Activated CD8-positive, alpha-beta memory T cell treated with anti-CD3 and anti-CD28 coated beads, Interleukin-2, amount 50 U/mL, for 1 hour (primary cell): ENCODE results near the gene ST8SIA6.

Source experiments
- DNase-seq: peaks from one replicate; pipeline ENCODE4 v3.0.0-alpha.2; 2020; ENCODE audit errors: extremely low read depth

Gene ST8SIA6

DNA sequence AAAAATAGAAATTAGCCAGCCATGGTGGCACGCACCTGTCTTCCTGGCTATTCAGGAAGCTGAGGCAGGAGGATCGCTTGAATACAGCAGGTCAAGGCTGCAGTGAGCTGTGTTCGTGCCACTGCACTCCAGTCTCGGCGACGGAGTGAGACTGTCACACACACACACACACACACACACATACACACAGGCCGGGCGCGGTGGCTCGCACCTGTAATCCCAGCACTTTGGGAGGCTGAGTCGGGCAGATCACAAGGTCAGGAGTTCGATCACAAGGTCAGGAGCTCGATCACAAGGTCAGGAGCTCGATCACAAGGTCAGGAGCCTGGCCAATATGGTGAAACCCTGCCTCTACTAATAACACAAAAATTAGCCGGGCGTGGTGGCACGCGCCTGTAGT, 68.4 kb downstream of the ST8SIA6 start:
- no peak for DNase-seq

DNA sequence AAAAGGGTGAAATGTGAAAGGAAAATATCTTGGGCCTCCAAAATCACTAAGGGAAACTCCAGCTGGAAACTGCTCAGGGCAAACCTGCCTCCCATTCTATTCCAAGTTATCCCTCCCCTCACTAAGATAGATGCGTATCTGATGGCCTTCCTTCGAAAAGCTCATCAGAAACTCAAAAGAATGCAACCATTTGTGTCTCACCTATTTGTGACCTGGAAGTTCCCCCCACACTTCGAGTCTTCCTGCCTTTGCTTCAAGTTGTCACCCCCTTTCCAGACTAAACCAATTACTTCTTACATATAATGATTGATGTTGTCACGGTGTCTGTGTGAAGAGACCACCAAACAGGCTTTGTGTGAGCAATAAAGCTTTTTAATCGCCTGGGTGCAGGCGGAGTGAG, 69.3 kb downstream of the ST8SIA6 start:
- no peak for DNase-seq

DNA sequence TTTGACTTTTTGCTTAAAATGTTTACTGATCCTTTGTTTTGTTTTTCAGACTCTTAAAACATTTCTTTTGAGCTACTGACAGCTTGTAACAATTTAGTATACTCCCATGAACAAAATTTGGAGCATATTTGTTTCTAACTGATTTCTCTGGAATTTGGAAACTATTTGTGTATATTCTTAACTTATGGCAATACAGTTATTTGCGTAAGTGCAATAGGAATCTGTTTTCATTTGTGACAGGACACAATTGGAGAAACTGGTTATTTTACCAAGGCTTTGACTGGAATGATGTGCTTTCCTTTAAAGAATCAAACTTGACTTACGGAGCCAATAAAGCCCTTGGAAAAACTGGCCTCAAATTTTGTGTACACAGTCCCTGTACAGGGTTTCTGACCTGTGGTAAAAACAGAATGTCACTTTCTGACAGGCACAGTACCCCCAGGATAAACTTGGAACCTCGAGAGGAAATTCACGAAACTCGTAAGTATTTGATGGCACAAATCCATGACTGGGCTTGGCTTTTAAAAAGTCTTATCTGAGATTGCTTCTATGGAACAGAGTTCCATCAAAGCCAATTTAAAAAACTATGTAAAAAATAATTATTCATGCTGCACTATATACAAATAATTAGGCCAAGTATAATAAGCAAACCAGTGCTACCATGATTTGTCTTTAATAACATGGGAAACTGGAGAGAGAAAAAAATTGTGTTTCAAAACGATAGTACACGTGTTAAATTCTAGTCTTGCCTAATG, 70.4 kb downstream of the ST8SIA6 start:
- no peak for DNase-seq

DNA sequence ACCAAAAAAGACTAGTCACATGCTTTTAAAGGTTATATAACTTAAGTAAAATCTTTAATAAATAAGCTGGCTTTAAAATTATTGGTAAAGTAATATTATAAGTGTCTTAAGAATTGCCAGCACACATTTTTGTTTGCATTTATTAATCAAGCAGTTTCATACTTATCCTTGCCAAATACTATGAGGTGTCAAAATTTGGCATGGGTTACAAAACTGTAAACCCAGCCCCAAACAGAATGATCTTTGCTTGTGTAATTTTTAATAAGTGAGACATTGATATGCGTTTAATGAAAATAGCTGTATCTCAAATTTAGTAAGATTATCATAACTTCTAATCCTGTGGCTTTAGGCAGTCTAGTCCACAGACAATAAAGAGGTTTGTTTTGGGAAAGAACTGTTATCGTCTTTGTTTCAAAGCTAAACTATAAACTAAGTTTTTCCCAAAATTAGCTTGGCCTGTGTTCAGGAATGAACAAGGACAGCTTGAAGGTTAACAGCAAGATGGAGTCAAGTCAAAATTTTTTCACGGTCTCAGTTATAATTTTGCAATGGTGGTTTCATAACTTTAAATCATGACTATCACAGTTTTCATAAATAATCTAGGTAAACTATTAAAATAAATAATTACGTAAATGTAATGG, 72.8 kb downstream of the ST8SIA6 start:
- no peak for DNase-seq

DNA sequence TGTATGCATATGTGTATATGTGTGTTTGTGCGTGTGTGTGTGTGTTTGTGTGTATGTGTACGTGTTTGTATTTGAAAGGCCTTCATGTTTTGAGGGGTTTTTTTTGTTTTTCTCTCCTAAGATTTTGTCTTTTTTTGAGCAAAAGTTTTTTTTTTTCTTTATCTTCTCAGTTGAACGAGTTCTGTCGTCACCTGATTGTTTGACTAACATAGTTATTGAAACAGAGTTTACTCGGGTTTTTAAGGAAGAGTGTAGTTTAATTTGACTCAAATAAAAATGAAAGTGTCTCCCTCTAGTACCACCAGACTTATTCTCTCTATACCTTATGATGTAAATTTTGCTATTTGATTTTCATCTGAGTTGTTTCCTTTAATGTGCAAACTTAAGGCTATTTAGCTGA, 73.5 kb downstream of the ST8SIA6 start:
- no peak for DNase-seq

DNA sequence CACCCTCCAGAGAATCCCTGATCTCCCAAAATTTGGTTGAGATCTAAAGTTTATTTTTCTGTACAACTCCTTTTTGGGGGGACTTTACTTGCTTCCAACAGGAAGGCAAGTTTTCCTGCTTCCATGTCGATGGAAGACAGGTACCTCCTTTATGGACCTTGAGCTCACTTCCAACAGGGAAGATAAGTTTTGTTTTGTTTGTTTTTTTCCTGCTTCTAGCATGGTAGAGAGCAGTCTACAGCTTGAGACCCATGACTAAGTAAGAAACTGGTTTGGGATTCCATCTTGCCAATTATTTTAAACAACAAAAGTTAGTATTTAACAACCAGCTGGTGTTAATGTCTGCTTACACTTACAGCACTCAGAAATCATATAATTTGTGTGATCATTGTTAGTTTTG, 74.4 kb downstream of the ST8SIA6 start:
- DNase-seq, result no peak

DNA sequence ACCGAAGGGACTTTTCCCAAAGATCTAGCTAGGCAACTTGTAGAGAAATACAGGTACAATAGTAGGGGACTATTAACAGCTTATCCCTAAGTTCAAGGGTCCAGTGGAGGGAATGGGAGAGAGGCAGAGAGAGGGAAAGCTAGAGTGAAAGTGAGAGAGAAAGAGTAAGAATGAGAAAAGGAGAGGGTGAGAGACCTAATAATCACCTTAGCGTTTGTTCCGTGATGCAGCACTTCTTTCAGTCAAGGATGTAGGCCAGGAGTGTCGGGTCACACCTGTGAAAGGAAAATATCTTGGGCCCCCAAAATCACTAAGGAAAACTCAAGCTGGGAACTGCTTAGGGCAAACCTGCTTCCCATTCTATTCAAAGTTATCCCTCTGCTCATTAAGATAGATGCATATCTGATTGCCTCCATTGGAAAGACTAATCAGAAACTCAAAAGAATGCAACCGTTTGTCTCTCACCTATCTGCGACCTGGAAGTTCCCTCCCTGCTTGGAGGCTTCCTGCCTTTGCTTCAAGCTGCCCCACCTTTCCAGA, 75.2 kb downstream of the ST8SIA6 start:
- no peak for DNase-seq

DNA sequence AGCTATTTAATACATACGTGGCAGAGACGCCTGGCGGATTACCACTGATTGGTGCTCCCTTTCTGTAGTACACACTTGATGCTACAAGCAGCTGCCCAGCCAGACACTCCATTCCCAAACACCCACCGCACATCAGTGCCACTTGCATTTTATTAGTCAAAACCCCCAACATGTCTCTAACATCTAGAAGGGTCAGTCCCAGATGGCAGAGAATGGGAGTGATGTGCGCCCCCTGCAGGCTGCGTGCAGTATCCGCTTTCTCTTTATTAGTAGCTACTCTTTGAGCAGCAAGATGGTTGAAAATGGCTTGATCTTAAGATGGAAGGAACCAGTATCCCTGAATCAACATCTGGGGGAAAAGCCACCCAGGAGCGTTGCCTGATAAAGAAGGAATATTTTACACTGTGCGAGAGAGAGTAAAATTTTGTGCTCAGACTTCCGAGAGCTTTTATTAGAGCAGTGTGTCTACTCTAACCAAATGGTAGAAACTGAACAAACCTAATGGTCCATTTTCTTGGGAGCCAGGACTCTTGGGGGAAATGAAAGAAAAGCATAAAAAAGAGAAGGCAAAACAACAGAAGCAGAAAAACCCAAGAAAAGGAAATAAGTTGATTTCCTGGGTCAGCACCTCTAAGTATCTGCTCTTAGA, 78.3 kb downstream of the ST8SIA6 start:
- DNase-seq, result no peak

DNA sequence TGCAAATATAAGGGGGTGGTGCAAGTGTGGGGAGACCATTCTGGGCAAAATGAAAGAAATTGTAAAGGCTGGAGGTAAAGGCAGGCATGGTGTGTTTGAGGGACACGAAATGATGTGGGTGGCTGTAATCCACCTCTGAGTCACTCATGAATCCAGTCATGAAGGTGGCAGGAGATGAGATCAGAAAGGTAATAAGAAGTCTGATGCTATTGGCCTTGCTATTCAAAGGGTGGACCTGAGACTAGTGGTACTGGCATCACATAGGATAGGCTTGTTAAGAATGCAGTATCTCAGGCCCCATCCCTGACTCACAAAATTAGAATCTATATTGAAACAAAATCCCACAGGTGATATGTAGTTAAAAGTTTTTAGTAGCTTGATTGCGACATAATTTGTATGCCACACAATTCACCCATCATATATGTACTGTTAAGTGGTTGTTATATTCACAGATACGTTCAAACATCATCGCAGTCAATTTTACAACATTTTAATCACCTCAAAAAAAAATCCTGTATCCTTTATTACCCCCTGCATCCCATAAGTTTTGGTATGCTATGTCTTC, 85.6 kb downstream of the ST8SIA6 start:
- no peak for DNase-seq

DNA sequence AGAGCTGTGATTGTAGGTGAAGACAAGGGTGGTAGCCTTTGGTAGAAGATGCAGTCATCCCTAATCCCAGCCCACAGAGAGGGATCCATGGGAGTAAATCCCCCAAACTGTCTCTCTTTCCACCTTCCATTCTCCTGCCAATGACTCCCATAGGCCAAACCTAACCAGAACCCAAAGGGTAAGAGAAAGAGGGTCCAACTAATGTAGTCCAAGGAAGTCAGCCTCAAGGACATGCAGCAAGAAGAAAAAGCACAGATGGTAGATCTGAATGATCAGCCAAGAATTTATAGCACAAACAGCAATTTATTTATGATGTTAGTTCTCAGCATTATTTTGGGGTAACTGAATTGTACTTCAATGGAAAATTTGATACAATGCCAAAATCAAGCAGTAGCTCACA, 87.7 kb downstream of the ST8SIA6 start:
- DNase-seq, result no peak

DNA sequence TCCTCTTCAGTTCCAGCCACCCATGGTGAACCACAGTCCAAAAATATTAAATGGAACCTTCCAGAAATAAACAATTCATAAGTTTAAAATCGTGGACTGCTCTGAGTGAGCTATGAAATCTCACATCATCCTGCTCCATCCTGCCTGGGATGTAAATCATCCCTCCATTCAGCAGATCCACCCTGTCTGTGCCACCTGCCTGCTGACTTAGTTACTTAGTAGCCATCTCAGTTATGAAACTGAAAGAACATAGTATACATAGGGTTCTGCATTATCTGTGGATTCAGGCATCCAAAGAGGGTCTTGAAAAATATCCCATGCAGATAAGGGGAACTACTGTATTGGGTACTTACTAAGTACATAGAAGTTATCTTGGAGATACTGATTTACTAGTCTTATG, 89.0 kb downstream of the ST8SIA6 start:
- DNase-seq, result no peak

DNA sequence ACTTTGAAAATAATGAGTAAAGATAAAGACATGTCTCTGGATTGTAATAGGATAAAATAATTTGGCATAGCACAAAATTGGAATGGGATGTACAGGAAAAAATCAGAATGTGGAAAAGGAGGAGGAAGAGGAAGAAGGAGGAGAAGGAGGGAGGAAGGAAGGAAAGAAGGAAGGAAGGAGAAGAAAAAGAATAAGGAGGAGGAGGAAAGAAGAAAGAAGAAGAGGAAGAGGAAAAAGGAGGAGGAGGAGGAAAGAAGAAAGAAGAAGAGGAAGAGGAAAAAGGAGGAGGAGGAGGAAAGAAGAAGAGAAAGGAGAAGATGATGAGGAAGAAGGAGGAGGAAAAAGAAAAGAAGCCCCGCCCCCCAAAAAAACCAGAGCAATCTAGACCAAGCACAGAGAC, 95.9 kb downstream of the ST8SIA6 start:
- no peak for DNase-seq

DNA sequence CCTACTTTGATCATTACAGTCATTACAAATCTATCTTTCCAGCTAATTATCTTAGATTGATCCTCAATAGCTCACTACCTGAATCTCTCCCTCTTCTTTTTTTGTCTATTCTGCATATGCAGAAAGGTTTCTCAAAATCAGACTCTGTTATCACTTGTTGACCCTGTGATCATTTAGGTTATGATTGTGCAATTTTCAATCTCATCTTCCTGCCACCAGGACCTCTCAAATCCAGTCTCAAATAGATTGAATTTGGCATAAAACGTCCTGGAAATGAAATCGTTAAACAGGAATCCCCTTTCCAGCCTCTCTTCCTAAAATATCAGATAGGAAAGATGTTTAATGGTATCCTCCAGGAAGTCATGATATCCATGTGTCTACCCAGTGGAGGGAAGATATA, 96.6 kb downstream of the ST8SIA6 start:
- DNase-seq, result no peak

DNA sequence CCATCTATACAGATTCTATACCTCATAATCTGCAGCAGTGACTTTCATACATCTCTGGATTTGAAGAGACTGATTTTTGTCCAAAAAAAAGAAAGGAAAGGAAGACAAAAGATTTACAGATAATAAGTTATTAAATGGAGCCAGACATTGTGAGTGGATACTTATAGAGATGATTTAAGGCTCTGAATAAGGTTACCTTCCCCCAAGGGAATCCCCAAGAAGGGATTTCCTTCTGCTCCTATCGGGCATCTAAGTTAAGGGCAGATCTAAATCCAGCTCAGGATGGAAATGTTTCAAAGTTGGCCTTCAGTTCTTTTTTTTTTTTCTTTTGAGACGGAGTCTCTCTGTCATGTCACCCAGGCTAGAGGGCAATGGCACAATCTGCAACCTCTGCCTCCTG, 97.6 kb downstream of the ST8SIA6 start:
- DNase-seq, result no peak

DNA sequence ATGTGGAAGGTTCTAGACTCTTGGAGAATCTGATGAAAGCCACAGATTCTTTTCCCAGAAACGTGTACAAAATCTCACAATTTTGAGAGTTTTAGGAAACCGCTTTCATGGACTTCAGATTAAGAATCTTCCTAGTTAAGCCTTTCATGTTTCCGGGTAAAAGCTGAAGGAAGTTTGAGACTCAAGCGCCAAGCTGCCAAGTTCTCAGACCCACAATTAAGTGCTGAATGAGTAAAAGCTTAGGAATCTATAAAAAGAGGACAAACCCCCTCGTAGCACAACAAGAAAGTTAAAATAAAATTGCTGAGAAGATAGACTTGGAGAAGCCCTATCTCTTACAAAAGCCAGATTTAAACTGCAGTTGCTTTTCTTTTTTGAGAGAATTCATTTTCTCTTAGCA, 99.6 kb downstream of the ST8SIA6 start:
- DNase-seq, result no peak

DNA sequence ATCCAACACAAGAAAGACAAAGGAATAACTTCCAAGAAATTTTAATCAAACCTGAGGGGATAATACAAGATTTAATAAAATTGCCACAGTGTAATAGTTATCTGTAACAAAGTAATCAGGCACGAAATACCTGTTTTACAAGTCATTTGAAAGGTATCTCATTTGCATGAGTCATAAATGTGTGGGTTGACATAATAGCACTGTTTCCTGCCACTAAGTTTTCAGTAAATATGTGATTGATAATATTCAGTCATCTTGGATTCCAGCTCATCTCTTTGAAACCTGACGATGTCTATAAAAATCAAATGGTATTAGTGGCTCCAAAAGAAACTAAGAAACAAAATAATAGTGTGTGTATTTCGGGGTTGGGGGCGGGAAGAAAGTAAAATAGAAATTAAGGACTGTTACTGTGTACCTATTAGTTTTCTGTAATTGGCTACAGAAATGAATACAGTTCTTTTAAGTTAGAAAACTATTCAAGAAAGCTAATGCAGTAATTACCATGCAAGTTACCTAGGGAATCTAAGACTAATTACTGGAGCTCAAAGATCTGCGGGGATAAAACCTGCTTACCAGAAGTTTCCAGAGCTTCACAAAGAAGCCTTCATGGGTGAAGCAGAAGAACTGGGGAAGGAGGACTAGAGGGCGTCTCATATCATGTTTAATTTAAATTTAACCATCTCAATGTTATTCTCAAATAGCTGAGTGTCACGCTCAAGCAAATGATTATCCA, 100.7 kb downstream of the ST8SIA6 start:
- DNase-seq, result no peak

DNA sequence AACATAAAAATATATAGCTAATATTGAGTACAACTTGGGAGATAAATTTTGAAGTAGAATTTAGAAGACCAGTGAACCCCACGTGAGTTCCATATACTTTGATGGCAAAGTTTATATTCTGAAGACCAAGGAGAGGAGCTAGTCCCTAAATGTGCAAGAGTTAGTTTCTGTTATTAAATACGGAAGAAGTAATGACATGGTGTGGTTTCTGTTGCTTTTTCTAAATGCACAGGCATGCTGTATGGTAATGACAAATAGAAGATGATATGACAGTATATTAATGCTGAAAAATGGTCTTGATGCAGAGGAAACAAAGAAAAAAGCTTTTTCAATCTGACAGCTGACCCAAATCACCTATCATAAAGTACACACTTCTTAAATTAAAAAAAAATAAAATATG, 101.8 kb downstream of the ST8SIA6 start:
- no peak for DNase-seq

DNA sequence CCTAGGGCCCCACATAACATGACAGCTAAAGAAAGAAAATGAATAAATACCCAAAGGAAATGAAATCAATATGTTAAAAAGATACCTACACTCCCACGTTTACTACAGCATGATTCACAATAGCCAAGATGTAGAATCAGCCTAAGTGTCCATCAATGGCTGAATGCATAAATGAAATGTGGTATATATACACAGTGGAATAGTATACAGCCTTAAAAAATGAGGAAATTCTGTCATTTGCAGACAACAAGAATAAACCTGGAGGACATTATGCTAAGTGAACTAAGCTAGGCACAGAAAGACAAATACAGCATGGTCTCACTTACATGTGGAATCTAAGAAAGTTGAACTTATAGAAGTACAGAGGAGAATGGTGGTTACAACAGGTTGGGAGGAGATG, 102.9 kb downstream of the ST8SIA6 start:
- no peak for DNase-seq

DNA sequence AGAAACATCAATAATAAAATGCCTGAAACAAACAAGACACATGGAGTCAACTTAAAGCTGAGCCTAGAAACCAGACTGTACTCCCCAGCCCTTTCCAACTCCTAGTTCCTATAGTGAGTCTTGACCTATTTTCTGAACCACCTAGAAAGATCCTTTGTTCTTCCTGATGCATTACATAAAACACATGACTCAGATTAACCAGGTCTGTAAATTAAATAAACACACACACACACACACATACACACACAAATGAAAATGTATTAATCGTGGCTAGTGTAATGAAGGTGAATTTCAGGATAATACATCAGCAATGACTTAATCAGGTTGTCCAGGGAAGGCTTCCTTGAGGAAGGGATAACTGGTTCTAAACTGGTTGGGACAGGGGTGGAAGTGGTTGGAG, 104.7 kb downstream of the ST8SIA6 start:
- no peak for DNase-seq

DNA sequence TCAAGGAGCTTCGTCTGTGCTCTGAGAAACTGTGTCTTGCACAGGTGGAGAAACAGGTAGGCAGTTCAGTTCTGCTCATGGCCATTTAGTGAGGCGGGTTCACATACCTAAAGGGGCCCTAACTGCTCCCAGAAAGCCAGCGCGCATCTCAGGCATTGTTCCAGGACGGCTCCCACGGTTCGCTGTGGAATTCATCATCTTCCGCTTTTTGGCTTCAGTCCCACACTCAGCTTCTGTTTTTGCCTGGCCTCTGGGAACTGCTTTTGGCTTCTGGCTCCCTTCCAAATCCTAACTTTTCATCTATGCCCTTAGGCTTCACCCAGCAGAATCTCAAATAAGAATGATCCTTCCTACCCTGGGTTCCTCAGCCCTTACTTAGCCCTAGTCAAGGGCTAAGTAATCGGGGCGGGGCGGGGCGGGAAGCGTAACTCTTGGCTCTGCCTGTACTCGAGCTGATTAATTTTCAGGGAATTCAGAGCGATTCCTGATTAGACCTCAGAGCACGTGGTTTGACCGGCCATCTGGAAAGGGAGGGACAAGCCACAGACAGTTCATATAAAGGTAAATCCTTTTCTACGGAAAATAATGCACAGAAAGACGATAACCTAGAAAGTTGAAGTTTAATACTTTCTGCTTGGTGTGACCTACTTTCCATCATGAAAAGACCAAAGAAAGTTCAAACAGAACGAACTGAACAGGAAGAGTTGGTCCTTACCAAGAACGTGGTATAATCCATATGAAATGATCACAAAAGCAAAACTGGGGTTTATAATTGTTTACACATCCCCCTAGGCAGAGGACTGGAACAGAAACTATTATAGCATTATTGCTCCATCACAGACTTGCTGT, 105.7 kb downstream of the ST8SIA6 start:
- no peak for DNase-seq

DNA sequence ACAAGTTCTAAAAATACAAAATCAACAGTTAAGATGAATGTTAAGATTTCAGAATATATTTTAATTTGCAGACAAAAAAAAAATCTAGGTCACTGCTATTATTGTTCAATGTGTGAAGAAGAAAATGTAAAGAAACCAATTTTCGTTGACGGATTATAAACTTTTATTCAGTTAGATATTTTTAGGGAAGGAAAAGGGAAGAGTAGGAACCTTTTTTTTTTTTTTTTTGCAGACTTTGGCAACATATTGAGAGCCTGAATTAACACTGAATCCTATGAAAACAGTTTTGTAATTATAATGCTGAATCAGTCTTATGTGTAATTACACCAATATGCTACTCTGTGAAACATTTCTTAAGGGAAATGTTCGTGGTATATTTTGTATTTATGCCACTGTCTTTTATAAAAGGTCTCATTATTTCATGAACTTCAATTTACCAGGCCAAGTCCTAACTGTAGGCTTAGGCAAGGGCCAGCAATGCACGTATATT, 106.3 kb downstream of the ST8SIA6 start:
- DNase-seq, result no peak
